ENCODE data around the gene CDK13. TPM values are rescaled to one million over a fixed set of nuclear protein-coding genes. Genes with fewer than 3 reads are reported as not detected.
"Not testable (repeated sequence)": the region's sequence is repeated elsewhere in the genome, so short reads cannot be mapped to it uniquely, and the experiment has no call there.

The CDK13 gene
- total RNA-seq, 1 donor from 2014 or later, result 60.0 TPM

GRCh38 chr7:40145596-40146130, 195.6 kb downstream of the CDK13 start:
- intact Hi-C loops (cut with micrococcal nuclease), result not testable (repeated sequence)

GRCh38 chr7:40147371-40148246, 197.6 kb downstream of the CDK13 start:
- intact Hi-C loops (cut with micrococcal nuclease), result no loop called here

GRCh38 chr7:40148247-40148580, 198.2 kb downstream of the CDK13 start:
- intact Hi-C loops (cut with micrococcal nuclease), result not testable (repeated sequence)

GRCh38 chr7:40148671-40149070, 198.6 kb downstream of the CDK13 start:
- intact Hi-C loops (cut with micrococcal nuclease), result no loop called here

Other genes with a start within 250 kb of the CDK13 start
- 28.1 and 28.8 TPM in 2 replicates for gene MPLKIP, start 184.4 kb downstream of the CDK13 start, total RNA-seq
- 0.54 TPM in 1 of 2 replicates, not detected in the other for gene SUGCT, start 184.7 kb downstream of the CDK13 start, total RNA-seq